GM12801 (cell line): ENCODE measurements around the gene PCED1B.

Experiments
- TF ChIP-seq, protein P1 (sequence below): IDR thresholded peaks from one replicate; pipeline ENCODE4 v1.5.1; 2011; ENCODE audit warnings: control low read depth; ENCODE audit not compliant: insufficient read length; ENCODE audit errors: extremely low read depth

The PCED1B gene

DNA sequence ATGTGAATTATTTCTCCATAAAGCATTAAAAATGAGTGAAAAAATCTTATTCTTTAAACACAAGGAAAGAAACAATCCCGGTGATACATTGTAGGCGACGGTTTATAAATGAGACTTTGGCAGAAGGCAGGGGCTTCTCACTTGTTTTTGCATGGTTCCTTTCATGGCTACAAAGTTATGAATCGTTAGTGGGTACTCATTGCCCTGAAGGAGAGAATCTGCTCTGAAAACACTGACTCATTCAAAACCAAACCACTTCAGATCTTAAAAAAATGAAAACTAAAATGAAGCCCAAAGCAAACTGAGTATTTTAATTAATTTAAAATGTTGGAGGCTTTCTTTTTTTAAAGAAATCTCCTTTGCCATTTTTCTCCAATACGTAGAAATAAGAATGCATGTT is 41.7 kb downstream of the PCED1B start:
- TF ChIP-seq, protein P1, sequence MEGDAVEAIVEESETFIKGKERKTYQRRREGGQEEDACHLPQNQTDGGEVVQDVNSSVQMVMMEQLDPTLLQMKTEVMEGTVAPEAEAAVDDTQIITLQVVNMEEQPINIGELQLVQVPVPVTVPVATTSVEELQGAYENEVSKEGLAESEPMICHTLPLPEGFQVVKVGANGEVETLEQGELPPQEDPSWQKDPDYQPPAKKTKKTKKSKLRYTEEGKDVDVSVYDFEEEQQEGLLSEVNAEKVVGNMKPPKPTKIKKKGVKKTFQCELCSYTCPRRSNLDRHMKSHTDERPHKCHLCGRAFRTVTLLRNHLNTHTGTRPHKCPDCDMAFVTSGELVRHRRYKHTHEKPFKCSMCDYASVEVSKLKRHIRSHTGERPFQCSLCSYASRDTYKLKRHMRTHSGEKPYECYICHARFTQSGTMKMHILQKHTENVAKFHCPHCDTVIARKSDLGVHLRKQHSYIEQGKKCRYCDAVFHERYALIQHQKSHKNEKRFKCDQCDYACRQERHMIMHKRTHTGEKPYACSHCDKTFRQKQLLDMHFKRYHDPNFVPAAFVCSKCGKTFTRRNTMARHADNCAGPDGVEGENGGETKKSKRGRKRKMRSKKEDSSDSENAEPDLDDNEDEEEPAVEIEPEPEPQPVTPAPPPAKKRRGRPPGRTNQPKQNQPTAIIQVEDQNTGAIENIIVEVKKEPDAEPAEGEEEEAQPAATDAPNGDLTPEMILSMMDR: no peak

DNA sequence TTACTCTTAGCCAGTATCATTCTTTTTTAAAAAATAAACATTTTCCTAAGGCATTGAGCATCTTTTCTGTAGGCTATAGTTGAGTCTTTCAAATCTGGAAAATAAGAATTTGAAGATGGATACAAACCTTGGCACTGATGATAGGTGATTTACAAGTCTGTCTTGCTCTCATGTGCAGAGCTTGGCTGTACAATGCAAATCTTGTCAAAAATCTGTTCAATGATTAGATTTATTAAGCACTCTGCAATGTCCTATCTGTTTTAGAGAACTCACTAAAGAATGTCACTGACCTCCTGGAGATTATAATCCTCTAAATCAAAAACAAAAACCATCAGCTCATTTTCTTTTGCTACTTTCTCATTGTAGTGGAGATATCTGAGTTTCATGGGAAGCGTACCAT is 43.2 kb downstream of the PCED1B start:
- TF ChIP-seq, protein P1: no peak

DNA sequence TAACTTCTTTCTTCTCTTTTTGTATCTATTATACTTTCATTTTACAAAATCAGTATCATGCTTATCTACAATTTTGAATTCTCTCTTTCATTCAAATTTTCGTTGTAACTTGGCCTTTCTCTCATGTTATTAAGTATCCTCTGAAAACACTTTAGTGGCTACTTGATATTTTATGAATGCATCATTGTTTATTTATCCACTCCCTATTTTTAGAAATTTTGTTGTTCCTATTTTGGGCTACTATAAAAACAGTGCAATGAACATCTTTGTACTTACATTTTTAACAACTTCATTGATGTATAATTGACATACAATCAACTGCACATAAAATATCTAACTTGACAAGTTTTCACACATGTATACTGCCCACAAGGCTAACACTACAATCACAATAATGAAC is 44.3 kb downstream of the PCED1B start:
- TF ChIP-seq, protein P1: no peak

DNA sequence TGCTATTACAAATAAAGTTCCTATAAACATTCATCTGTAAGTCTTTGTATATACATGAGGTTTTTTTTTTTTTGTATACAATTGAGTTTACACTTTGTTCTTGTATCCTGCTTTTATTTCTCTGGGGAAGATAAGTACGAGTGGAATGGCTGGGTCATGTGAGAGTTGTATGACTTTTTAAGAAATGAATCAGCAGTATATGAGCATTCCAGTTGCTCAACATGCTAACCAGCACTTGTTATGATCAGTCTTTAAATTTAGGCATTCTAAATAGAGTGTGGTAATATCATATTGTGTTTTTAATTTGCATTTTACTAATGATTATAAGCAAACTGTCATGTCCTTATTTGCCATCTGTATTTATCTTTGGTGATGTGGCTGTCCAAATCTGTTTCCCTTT is 45.0 kb downstream of the PCED1B start:
- TF ChIP-seq, protein P1: no peak

DNA sequence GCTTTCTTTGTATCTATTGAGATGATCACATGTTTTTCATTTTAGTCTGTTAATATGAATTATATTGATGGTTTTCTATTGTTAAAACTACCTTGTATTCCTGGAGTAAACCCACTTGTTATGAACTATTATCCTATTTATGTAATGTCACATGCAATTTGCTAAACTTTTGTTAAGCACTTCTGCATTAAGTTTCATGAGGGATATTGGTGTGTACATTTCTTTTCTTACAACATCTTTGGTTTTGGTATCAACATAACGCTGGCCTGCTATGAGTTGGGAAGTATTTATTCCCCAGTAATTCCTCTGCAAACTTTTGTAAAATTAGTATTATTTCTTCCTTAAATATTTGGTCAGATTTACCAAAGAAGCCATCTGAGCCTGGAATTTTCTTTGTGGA is 46.8 kb downstream of the PCED1B start:
- TF ChIP-seq, protein P1: no peak

DNA sequence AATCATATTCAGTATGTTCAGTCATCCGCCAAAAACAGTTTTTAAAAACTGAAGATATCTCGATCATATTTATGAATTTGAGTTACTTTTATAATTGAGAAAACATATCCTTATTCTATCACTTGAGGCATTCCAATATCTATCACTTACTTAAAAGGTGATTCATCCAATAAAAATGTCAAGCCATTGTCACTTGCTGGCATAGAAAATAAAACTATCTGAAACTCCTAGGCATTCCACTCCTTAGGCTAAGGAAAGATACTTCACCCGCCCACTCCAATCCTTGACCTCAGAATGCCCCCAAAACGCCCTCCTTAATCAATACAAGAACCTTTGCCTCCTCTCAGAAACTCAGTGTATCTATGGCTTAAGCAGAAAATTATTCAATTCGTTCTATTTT is 51.6 kb downstream of the PCED1B start:
- TF ChIP-seq, protein P1: no peak

DNA sequence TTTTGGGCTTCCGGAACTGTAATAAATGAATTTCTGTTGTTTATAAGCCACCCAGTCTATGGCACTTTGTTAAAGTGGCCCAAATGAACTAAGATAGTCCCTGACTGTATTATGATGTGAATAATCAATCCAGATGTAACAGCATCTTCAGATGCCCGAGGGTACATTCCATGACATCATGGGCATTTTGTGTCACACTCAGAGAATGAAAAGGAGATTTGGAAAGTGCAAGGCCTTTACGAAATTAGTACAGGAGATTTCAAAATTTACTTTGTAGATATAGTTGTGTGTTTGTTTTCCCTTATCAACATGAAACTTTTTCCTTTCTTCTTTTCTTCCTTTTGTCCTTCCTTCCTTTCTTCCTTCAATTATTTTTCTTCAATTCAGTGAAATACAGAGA is 54.6 kb downstream of the PCED1B start:
- TF ChIP-seq, protein P1: no peak

DNA sequence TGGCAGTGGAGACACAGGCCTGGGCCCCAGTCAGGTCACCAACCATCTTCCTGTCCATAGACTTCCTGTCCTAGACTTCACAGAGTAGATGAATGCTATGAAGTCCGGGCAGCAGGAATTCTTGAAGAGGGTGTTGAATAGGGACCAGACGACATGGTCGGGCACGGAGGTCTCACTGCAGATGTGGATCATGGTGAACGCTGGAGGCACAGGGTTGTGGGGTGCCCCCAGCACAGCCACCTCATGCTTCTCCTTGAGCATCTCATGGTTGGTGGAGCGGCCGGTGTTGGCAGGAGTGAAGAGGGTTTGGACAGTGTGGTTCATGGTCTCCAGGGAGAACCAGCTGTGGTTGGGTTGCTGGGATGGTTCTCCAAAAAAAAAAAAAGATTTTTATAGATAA is 56.2 kb downstream of the PCED1B start:
- TF ChIP-seq, protein P1: no peak
